Body of pancreas (tissue), 4 donors: Measurements from ENCODE around the gene LRRC1.

ENCODE experiments used
- CTCF ChIP-seq, 7 experiments: fragments of 450-650 bp in 4 of 7; fragments of 200-600 bp in 3 of 7; sonication (generic) in 3 of 7; IDR thresholded peaks; one replicate each; pipeline ENCODE4 v1.5.1; 2016 to 2019; ENCODE audit warnings: antibody characterized with exemption in 7 of 7
- POLR2A ChIP-seq, 3 donors: fragments of 450-650 bp; IDR thresholded peaks; one replicate each; pipeline ENCODE4 v1.6.1; 2016; ENCODE audit warnings: antibody characterized with exemption in 3 of 3, mild to moderate bottlenecking in 2 of 3

- TF ChIP-seq POLR2A (IDR thresholded peaks at IDR 0.05) (no peak), CTCF (IDR thresholded peaks at IDR 0.05) (no peak)
Measured at GRCh38 chr6:53831081-53831869, 36.5 kb downstream of the LRRC1 start.
